CD1c-positive myeloid dendritic cell (primary cell): ENCODE data around the gene BET1.

Source experiments
- DNase-seq: peaks from one replicate; pipeline ENCODE4 v3.0.0-alpha.2; 2016; ENCODE audit errors: extremely low spot score

Gene BET1

DNA sequence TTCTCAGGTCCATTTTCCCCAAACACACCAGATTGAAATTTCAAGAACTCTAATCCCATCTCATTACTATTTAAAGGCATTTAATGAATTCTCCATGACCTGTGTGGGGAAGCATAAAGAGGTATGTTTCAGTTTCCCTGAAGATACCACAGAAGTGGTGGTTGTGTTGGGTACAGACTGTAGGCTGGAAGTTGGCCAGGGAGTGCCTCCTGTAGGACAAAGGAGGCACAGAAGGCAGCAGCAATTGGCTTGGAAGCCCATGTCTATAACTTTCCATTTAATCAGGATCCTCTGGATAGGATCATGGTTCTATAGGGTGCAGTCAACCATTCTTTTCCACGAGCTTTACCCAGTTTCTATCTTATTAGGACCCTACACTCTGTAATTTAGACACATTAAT, 8.6 kb upstream of the BET1 start:
- no peak for DNase-seq

GRCh38 chr7:94011714-94012353, 7.7 kb upstream of the BET1 start:
- no peak for DNase-seq

DNA sequence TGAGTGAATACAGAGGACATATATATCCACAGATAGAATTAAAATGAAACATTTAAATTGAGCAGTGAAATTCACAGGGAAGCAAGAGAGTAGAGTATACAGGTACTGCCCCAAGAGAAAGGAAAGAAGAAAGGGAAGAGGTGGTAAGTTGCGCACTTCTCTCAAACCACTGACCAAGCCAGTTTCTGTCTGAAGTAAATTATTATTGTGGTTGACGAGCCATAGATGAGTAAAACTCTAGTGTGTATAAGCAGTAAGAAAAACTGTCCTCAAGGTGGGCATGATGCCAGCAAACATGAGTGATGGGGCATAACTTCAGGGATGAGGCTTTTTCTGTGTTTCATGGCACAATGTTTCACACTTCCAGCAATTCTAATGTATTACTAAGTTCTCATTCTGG, 4.4 kb upstream of the BET1 start:
- no peak for DNase-seq

GRCh38 chr7:94005753-94006152, 1.6 kb upstream of the BET1 start:
- DNase-seq: no peak

- peak; percentile 65 for DNase-seq
Measured at GRCh38 chr7:94003446-94004023, 620 bp downstream of the BET1 start.

- no peak for DNase-seq
Measured at GRCh38 chr7:94001396-94001795, 2.8 kb downstream of the BET1 start.

GRCh38 chr7:93997868-93998267, 6.3 kb downstream of the BET1 start:
- no peak for DNase-seq

DNA sequence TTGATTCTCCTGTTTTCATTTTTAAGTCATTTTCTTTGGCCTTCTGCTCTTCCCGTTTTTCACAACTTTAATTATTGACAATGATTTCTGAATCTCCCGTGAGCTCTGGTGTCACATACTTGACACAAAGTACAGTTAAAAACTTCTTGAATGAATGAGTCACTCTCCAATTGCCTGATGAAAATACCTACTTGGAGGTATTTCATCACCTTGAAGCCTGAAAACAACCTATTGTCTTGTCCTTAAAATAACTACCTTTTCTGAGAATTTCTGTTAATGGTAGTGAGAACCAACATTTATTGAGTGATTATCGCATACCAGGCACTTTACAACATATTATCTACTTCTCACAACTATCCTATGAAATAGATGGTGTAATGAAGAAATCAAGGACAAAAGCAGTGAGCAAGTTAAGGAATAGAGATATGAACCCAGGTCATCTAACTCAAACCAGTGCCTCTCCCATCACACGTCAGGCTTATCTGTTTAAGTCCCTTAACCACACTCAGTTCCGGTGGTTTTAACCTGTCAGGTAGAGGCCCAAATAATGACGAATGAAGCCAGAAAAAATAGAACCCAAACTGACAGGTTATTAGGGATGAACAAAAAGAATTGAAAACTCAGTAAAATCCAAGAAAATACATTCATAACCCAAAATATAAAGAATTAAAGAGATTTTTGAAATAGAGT, 11.6 kb downstream of the BET1 start:
- no peak for DNase-seq

DNA sequence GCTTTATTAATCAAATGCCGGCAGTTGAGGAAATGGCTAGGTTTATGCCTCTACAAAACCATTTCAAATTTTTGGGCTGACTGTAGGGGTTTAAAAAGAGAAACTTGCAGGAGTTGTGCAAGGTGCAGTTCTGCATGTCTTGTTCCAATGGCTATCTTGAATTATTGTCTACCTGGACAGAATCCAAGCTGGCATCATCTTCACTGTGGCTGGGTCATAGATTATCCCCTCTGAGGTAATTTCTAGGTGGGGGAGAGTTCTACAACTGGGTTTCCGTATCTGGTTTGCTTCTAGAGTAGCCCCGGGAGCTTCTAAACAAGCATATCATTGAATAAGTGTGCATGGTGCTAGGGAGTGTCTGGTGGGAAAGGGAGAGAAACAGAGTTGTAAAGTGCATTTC, 16.9 kb downstream of the BET1 start:
- DNase-seq: no peak

DNA sequence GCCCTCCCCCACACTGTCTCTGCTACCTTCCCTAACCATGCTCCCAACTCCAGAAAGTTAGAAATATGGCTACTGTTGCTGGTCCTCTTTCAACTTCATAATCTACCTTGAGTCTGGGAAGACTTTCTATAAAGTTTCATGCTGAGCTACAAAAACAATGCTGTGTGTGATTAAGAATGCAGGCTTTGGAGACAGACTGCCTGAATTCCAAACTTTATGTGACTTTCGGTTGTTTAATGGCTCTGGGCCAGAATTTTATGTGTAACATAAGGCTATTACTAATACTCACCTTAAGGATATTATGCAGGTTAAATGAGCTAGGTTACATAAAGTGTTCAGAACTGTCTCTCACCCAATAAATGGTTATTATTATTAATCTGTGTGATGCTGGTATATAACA, 19.1 kb downstream of the BET1 start:
- no peak for DNase-seq

GRCh38 chr7:93984024-93984423, 20.1 kb downstream of the BET1 start:
- no peak for DNase-seq

- DNase-seq: no peak
Measured at GRCh38 chr7:93981480-93981874, 22.7 kb downstream of the BET1 start.

DNA sequence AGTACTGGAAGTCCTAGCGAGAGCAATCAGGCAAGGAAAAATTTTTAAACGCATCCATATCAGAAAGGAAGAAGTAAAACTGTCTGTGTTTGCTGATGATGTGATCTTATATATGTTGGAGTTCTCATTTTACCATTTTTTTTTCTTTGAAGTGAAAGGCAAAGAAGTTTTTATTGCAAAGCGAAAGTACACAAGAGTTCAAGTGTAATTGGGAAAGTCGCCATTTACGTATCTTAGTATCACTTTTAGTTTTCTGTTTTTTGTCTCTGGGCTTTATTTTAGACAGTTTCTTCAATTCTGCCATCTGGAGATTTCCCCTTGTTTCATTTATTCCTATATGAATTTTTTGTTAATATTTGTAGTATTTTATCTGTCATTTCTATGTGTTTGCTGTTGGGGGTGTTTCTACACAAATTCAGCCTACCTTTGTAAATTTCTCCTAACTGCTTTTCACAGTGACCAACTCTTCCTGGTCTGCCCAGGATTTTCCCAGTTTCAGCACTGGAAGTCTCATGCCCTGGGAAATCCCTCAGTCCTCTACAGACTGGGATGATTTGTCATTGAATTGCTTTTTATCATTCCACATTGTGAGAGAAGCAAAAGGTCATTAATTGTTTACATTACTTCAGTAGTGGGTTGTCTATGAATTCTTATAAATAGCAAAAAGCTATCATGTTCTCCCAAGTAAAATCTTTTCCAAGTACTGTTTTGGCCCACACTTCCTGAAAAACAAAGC, 23.2 kb downstream of the BET1 start:
- no peak for DNase-seq

DNA sequence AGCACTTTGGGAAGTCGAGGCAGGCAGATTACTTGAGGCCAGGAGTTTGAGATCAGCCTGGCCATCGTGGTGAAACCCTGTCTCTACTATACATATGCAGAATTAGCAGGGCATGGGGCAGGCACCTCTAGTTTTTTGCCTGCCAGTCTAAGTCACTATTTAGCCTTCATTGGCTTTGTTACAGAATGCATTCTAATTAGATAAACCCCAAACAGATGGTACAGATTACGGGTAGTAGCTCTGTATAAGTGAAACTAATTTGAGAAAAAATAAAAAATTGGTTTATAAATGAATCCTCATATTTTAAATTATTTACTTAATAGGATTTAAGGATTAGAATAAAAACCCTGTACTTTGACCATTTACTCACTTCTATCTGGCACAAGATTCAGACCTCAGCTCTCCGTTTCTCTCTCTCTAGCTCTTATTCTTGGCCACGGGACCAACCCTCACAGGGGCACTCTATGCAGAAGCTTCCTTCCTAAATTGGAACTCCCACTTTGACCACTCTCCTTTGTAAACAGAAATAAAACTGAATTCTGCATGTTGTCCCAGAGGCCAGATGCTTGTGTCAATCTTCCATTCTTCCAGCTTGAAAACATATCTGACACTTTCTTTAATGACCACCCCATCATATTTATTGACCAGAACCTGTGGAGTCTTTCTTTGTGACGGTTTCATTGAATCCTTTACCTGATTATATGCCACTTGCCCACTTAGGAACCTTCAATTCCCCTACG, 26.8 kb downstream of the BET1 start:
- no peak for DNase-seq

GRCh38 chr7:93973134-93973533, 31.0 kb downstream of the BET1 start:
- no peak for DNase-seq

DNA sequence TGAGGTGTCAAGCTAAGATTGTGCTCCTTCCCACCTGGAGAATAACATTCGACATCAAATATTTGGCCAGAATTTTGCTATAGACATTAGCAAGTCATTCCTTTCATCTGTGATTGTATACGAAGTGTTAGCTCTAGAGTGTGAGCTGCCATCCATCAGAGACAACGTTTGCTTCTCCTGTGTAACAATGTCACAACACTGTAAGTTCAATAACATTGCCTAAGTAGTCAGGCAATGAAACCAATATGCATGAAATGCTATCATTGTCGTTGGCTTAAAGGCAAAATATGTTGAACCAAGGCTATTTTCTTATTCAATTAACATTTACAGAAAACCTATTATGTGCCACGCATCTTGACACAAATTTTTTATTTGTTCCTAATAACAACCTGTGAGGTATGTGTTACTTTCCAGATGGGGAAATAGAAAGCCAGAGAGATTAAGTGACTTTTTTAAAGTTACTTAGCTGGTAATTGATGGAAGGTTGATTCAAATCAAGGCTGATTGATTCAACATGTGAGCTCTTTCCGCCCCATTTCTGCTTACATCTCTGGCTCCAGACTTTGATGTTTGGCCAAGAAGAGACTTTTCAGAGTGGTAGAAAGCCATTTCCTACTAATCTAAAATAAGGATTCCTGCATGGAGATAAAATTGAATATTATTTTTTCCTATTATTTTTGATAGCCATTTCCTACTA, 32.0 kb downstream of the BET1 start:
- no peak for DNase-seq

- no peak for DNase-seq
Measured at GRCh38 chr7:93968911-93969620, 35.1 kb downstream of the BET1 start.

- no peak for DNase-seq
Measured at GRCh38 chr7:93964813-93965212, 39.3 kb downstream of the BET1 start.

GRCh38 chr7:93964262-93964661, 39.9 kb downstream of the BET1 start:
- DNase-seq: no peak

GRCh38 chr7:93960986-93961385, 43.2 kb downstream of the BET1 start:
- DNase-seq: no peak

DNA sequence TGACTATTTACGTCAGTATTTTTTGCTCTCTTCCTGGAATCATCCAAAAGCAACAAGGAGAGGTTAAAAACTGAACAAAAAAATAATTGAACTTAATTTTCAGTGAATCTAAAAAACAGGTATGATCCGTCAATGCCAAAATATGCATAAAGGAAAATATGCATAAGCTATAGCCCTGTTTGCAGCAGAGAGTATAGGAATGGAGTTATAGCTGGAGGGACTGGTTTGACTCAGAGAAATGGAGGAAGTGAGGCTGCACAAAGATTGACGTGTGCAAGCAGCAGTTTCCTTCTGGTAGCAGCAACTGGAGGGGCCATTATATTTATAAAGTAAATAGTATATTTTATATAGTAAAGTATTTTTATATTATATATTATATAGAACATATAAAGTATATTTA, 45.5 kb downstream of the BET1 start:
- DNase-seq: no peak
